NCI-H2171 (cell line): ENCODE measurements around the gene DMD.
"Not testable (repeated sequence)": the region's sequence is repeated elsewhere in the genome, so short reads cannot be mapped to it uniquely, and the experiment has no call there.

ENCODE experiments used
- DNase-seq: peaks from one replicate; lab custom pipeline; 2025; lab: John Stamatoyannopoulos, UW

Gene DMD

GRCh38 chrX:32268207-32268606 lies 943.1 kb downstream of the DMD start:
- no peak for DNase-seq

GRCh38 chrX:32267796-32268195 lies 943.6 kb downstream of the DMD start:
- DNase-seq: no peak

GRCh38 chrX:32246675-32247074 lies 964.7 kb downstream of the DMD start:
- DNase-seq: not testable (repeated sequence)

- DNase-seq: no peak
Observed at GRCh38 chrX:32195611-32196010, 1015.7 kb downstream of the DMD start.

GRCh38 chrX:32191316-32191715 lies 1020.0 kb downstream of the DMD start:
- DNase-seq: no peak

- DNase-seq: no peak
Observed at GRCh38 chrX:32185160-32185559, 1026.2 kb downstream of the DMD start.

GRCh38 chrX:32183066-32183465 lies 1028.3 kb downstream of the DMD start:
- DNase-seq: no peak

- DNase-seq: no peak
Observed at GRCh38 chrX:32176510-32176909, 1034.8 kb downstream of the DMD start.

- no peak for DNase-seq
Observed at GRCh38 chrX:32170481-32170880, 1040.9 kb downstream of the DMD start.

- no peak for DNase-seq
Observed at GRCh38 chrX:32155044-32155638, 1056.2 kb downstream of the DMD start.

GRCh38 chrX:32153585-32153984 lies 1057.8 kb downstream of the DMD start:
- DNase-seq: no peak

GRCh38 chrX:32150141-32150540 lies 1061.2 kb downstream of the DMD start:
- DNase-seq: no peak

- DNase-seq: no peak
Observed at GRCh38 chrX:32141841-32142240, 1069.5 kb downstream of the DMD start.

GRCh38 chrX:32139476-32139875 lies 1071.9 kb downstream of the DMD start:
- no peak for DNase-seq

GRCh38 chrX:32137525-32137924 lies 1073.8 kb downstream of the DMD start:
- DNase-seq: no peak

GRCh38 chrX:32126997-32127396 lies 1084.4 kb downstream of the DMD start:
- no peak for DNase-seq

GRCh38 chrX:32118832-32119231 lies 1092.5 kb downstream of the DMD start:
- DNase-seq: no peak

GRCh38 chrX:32116047-32116446 lies 1095.3 kb downstream of the DMD start:
- DNase-seq: no peak

- no peak for DNase-seq
Observed at GRCh38 chrX:32087663-32088062, 1123.7 kb downstream of the DMD start.

GRCh38 chrX:32084757-32085156 lies 1126.6 kb downstream of the DMD start:
- DNase-seq: no peak

- DNase-seq: no peak
Observed at GRCh38 chrX:32048285-32048684, 1163.1 kb downstream of the DMD start.

- no peak for DNase-seq
Observed at GRCh38 chrX:32045149-32045548, 1166.2 kb downstream of the DMD start.

- DNase-seq: no peak
Observed at GRCh38 chrX:32041181-32041580, 1170.2 kb downstream of the DMD start.

- DNase-seq: no peak
Observed at GRCh38 chrX:32026772-32027171, 1184.6 kb downstream of the DMD start.

GRCh38 chrX:32024072-32024471 lies 1187.3 kb downstream of the DMD start:
- no peak for DNase-seq
